Inferior parietal cortex (tissue), 1 donor: Measurements from ENCODE around the gene LGALS7.
A peak's percentile ranks its signal among the peaks of the same experiment; 100 is the strongest.
"Not testable (repeated sequence)": the region's sequence is repeated elsewhere in the genome, so short reads cannot be mapped to it uniquely, and the experiment has no call there.

ENCODE experiments used
- DNase-seq: peaks from one replicate; pipeline ENCODE4 v3.0.0-alpha.2; 2016; ENCODE audit errors: extremely low spot score

LGALS7 gene

GRCh38 chr19:38800577-38801347, 27.4 kb upstream of the LGALS7 start:
- no peak for DNase-seq

DNA sequence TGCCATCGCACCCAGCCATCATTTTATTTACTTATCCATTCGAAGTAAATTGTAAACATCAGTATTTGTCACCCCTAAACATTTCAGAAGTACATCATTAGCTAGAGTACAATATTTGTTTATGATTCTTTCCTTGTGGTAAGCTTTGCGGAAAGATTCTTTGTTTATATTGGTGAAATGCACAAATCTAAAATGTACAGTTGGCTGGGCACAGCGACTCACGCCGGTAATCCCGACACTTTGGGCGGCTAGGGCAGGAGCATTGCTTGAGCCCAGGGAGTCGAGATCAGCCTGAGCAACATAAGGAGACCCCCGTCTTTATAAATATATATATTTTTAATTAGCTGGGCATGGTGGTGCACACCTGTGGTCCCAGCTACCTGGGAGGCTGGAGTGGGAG, 25.8 kb upstream of the LGALS7 start:
- no peak for DNase-seq

DNA sequence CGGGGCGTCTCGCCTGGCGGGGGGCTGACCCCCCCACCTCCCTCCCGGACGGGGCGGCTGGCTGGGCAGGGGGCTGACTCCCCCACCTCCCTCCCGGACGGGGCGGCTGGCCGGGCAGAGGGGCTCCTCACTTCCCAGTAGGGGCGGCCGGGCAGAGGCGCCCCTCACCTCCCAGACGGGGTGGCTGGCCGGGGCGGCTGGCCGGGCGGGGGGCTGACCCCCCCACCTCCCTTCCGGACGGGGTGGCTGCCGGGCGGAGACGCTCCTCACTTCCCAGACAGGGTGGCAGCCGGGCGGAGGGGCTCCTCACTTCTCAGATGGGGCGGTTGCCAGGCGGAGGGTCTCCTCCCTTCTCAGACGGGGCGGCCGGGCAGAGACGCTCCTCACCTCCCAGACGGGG, 24.5 kb upstream of the LGALS7 start:
- DNase-seq, result not testable (repeated sequence)

DNA sequence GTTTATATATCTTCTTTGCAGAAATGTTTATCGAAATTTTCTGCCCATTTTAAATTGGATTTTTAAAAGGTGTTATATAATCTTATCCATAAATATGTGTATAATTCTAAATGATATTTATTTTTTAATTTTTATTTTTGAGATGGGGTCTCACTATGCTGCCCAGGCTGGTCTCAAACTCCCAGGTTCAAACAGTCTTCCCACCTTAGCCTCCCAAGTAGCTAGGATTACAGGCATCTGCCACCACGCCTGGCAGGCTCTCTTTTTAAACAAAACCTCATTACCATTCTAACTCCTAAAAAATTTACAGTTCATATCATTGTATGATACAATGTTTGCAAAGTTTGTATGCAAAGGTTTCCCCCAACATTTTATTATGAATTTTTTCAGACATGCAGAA, 22.8 kb upstream of the LGALS7 start:
- no peak for DNase-seq

GRCh38 chr19:38795549-38795948, 22.2 kb upstream of the LGALS7 start:
- DNase-seq, result no peak

DNA sequence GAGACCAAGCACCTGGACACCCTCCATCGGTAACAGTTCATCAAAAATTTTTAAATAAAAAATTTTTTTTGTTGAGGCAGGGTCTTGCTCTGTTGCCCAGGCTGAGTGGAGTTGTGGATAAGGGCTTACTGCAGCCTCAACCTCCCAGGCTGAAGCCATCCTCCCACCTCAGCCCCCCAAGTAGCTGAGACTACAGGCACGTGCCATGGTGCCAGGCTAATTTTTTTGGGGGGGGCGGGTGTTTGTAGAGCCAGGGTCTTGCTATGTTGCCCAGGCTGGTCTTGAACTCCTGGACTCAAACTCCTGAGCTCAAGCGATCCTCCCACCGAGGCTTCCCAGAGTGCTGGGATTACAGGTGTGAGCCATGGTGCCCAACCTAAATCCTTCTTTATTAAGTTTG, 20.4 kb upstream of the LGALS7 start:
- DNase-seq, result no peak

DNA sequence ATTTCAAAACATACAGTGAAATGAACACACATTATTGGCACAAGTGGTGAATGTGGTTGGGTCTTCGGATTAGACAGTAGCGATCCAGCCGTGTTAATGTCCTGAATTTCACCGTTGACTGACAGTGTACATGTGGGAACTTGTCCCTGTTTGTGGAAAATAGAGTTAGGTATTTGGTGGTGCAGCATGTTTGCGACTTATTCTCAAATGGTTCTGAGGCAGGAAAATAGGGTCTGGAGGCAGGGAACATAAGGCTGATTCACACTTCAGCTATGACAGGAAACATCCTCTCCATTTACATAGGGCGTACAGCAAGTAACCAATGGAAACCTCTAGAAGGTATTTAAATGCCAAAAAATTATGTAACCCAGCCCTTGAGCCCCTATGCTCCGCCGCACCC, 19.9 kb upstream of the LGALS7 start:
- DNase-seq, result peak; percentile 32

- DNase-seq, result no peak
Measured at GRCh38 chr19:38792250-38793111, 19.2 kb upstream of the LGALS7 start.

- DNase-seq, result not testable (repeated sequence)
Measured at GRCh38 chr19:38791451-38792064, 18.2 kb upstream of the LGALS7 start.

DNA sequence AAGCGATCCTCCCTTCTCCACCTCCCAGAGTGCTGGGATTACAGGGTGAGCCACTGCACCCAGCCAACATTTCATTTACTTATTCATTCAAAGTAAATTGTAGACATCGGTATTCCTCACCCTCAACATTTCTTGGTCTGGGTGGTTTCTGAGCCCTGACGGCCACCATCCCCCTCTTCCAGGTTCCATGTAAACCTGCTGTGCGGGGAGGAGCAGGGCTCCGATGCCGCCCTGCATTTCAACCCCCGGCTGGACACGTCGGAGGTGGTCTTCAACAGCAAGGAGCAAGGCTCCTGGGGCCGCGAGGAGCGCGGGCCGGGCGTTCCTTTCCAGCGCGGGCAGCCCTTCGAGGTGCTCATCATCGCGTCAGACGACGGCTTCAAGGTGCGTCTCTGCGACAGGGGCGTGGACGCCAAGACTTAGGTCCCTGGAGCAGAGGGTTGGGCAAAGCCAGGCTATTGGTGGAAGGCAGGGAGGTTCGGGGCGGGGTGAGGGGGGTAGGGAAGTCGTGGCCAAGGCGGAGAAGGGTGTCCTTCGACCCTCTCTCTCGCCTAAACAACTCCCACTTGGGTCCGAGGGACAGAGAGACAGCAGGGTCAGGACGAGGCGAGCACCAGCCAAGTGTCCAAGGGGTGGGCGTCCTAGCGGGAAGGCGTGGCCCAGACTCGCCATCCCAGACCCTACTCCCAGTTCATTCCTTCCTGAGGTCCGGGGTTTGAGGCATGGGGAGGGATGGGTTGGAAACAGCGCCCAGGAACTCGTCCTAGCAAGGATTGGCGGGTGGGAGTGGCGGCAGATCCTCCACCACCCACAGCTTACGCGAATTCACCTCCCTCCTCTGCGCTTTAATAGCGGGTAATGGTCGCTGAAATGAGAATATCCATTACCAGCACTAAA, 17.4 kb upstream of the LGALS7 start:
- DNase-seq, result not testable (repeated sequence)

GRCh38 chr19:38788478-38789243, 15.3 kb upstream of the LGALS7 start, which contains the start of gene LGALS7B:
TSS of gene LGALS7B (plus strand) at chr19:38789200. CDS start at chr19:38789227, 27 bp downstream.
- no peak for DNase-seq

DNA sequence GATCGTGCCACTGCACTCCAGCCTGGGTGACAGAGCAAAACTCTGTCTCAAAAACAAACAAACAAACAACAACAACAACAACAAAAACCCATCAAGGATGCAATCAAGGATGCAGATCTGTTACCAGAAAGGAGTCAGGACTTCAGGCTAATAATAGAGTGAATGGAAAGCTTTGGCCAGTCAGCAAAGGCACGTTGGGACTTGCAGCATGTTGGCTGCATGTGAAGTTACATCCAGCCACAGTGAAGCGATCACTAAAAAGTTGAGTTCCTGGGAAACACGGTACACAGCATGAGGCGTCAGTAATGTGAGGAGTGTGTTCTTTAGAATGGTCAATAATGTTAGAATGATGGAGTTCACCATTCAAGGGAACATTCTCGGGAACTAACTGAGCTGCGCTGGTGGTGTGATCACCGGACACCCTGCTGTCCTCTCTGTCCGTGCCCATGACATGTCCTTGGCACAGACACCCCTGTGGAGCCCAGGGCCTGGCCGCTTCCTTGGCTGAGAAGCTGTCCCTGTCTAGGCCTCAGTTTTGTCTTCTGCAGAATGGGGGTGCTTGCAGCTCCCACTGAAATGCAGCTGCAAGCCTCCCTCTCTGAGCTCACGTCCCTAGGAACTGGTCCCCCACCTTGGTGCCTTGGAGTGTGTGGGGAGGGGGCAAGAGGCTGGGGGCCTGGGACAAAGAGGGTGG, 13.4 kb upstream of the LGALS7 start:
- no peak for DNase-seq

DNA sequence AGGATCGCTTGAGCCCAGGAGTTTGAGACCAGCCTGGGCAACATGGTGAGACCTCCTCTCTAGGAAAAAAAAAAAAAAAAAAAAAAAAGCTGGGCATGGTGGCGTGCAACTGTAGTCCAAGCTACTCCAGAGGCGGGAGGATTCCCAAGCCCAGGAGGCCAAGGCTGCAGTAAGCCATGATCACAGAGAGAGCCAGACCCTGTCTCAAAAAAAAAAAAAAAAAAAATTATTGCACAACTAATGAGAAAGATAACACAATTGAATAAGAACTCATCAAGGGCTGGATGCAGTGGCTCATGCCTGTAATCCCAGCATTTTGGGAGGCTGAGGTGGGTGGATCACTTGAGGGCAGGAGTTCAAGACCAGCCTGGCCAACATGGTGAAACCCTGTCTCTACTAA, 12.7 kb upstream of the LGALS7 start:
- not testable (repeated sequence) for DNase-seq

GRCh38 chr19:38785187-38785699, 11.9 kb upstream of the LGALS7 start:
- DNase-seq, result no peak

DNA sequence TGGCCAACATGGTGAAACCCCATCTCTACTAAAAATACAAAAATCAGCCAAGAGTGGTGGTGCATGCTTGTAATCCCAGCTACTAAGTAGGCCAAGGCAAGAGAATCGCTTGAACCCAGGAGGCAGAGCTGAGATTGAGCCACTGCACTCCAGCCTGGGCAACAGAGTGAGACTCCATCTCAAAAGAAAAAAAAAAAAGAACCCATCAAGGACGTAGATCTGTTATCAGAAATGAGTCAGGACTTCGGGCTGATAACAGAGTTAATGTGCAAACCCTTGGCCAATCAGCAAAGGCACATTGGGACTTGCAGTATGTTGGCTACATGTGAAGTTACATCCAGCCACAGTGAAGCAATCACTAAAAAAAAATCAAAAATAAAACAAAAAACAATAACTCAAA, 10.9 kb upstream of the LGALS7 start:
- no peak for DNase-seq

DNA sequence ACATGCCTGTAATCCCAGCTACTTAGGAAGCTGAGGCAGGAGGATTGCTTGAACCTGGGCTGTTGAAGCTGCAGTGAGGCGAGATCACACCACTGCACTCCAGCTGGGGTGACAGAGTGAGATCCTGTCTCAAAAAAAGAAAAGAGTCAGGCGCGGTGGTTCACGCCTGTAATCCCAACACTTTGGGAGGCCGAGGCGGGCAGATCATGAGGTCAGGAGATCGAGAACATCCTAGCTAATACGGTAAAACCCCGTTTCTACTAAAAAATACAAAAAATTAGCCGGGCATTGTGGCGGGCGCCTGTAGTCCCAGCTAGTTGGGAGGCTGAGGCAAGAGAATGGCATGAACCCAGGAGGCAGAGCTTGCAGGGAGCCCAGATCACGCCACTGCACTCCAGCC, 8.9 kb upstream of the LGALS7 start:
- DNase-seq, result not testable (repeated sequence)

GRCh38 chr19:38781058-38781457, 7.7 kb upstream of the LGALS7 start:
- no peak for DNase-seq

- no peak for DNase-seq
Measured at GRCh38 chr19:38780443-38780842, 7.1 kb upstream of the LGALS7 start.

- no peak for DNase-seq
Measured at GRCh38 chr19:38778733-38779132, 5.4 kb upstream of the LGALS7 start.
